ENCODE measurements around the gene TET3.
A peak's percentile ranks its signal among the peaks of the same experiment; 100 is the strongest.

TET3 gene

GRCh38 chr2:74002505-74003421, 18.1 kb downstream of the TET3 start:
- DNase-seq (ENCODE audit: low read depth in 2 of 2, low spot score in 1 of 2), result peak; percentile 48 to 54

GRCh38 chr2:74003494-74004211, 18.9 kb downstream of the TET3 start:
- DNase-seq (ENCODE audit: low read depth in 2 of 2, low spot score in 1 of 2), result no peak

- no peak for DNase-seq (ENCODE audit: low read depth in 2 of 2, low spot score in 1 of 2)
Observed at GRCh38 chr2:74004212-74005182, 19.8 kb downstream of the TET3 start.

- DNase-seq (ENCODE audit: low read depth in 2 of 2, low spot score in 1 of 2), result no peak
Observed at GRCh38 chr2:74005786-74006185, 21.1 kb downstream of the TET3 start.

GRCh38 chr2:74006459-74006858, 21.7 kb downstream of the TET3 start:
- DNase-seq (ENCODE audit: low read depth in 2 of 2, low spot score in 1 of 2), result no peak

GRCh38 chr2:74007121-74007520, 22.4 kb downstream of the TET3 start:
- no peak for DNase-seq (ENCODE audit: low read depth in 2 of 2, low spot score in 1 of 2)

GRCh38 chr2:74007711-74008110, 23.0 kb downstream of the TET3 start:
- DNase-seq (ENCODE audit: low read depth in 2 of 2, low spot score in 1 of 2), result no peak

GRCh38 chr2:74008761-74009395, 24.2 kb downstream of the TET3 start:
- DNase-seq (ENCODE audit: low read depth in 2 of 2, low spot score in 1 of 2), result no peak

GRCh38 chr2:74009577-74009976, 24.9 kb downstream of the TET3 start:
- no peak for DNase-seq (ENCODE audit: low read depth in 2 of 2, low spot score in 1 of 2)

- DNase-seq (ENCODE audit: low read depth in 2 of 2, low spot score in 1 of 2), result no peak
Observed at GRCh38 chr2:74010087-74010541, 25.4 kb downstream of the TET3 start.

- no peak for DNase-seq (ENCODE audit: low read depth in 2 of 2, low spot score in 1 of 2)
Observed at GRCh38 chr2:74011246-74011645, 26.5 kb downstream of the TET3 start.

GRCh38 chr2:74014813-74015212, 30.1 kb downstream of the TET3 start:
- no peak for DNase-seq (ENCODE audit: low read depth in 2 of 2, low spot score in 1 of 2)

- no peak for DNase-seq (ENCODE audit: low read depth in 2 of 2, low spot score in 1 of 2)
Observed at GRCh38 chr2:74017223-74017622, 32.5 kb downstream of the TET3 start.

- DNase-seq (ENCODE audit: low read depth in 2 of 2, low spot score in 1 of 2), result no peak
Observed at GRCh38 chr2:74019516-74019915, 34.8 kb downstream of the TET3 start.

- DNase-seq (ENCODE audit: low read depth in 2 of 2, low spot score in 1 of 2), result no peak
Observed at GRCh38 chr2:74020702-74021406, 36.1 kb downstream of the TET3 start.

GRCh38 chr2:74021407-74021755, 36.7 kb downstream of the TET3 start:
- DNase-seq (ENCODE audit: low read depth in 2 of 2, low spot score in 1 of 2), result no peak

GRCh38 chr2:74024216-74024615, 39.5 kb downstream of the TET3 start:
- no peak for DNase-seq (ENCODE audit: low read depth in 2 of 2, low spot score in 1 of 2)

- DNase-seq (ENCODE audit: low read depth in 2 of 2, low spot score in 1 of 2), result no peak
Observed at GRCh38 chr2:74025971-74026612, 41.4 kb downstream of the TET3 start.

GRCh38 chr2:74026687-74027241, 42.1 kb downstream of the TET3 start:
- no peak for DNase-seq (ENCODE audit: low read depth in 2 of 2, low spot score in 1 of 2)

Data from stimulated activated CD8-positive, alpha-beta memory T cell treated with anti-CD3 and anti-CD28 coated beads, Interleukin-4, amount 100 ng/mL, for 1 hour (primary cell).